Measurements from ENCODE around the gene DUSP28.

The DUSP28 gene

DNA sequence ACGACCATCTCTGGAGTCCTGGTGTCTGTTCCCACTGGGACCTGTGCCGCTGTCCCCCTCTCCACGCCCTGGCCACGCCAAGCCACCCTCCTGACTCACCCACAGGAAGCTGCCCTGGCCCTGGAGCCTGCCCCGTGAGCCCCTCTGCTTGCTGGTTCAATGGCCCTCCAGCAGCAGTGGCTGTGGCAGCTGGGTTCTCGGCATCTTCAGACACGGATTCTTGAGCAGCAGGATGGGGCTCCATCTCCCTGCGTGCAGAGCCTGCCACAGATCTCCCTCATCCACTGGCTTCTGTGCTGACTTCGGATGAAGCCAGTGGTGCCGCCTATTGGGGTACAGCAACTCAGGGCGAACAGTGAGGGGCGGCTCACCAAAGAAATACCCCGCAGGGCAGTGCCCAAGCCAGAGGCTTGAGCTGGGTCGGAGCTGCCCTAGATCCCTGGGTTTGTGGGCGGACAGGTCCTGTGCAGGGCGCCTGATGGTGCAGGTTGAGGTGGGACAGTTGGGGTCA, 40.3 kb downstream of the DUSP28 start:
- no peak for DNase-seq (ENCODE audit: low read depth)

DNA sequence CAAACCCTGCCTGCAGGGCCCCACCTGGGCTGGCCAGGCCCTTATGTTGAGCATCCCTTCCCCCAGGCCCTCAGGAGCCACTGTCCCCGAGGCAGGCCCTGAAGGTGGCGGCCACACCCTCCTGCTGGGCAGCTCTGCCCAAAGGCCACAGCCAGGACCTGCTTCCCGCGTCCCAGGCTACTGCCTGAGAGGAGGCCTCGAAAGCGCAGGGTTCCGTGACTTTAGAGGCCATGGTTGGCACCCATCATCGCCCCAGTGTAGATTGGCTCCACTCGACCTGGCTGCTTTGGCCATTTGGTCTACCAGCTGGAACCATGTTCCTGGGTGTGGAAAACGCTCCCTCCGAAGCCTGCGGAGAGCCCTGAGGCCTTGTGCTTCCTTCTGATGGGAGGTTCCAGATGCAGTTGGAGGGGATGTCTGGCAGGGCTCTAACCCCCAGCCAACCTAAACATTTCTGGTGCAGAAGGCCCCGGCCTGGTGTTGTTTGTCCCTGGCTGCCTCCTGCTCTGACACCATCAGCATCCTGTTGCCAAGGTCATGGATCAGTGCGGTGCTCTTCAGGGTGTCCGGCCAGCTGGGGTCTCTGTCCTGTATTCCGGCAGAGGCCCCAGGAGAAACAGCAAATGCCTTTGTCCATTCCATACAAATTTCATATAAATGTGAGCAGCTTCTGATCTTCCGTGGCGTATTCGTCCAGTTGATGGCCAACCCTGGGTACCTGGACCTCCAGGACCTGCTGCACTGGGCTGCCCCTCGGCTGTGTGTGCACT, 41.1 kb downstream of the DUSP28 start:
- no peak for DNase-seq (ENCODE audit: low read depth)

DNA sequence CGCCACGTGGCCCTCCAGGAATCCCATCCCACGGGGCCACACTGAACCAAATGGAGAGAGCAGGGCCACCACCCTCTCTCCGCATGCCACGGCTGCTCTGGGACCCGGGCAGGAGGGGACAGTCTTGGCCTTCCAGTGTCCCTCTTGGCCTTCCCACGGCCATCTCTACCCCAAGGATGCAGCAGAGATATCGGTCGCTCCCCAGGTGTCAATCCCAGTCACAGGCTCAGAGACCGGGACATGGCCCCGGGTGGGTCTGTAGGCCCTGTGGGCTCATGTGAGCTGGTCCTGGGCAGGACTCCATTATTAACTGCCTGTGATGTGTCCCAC, 41.6 kb downstream of the DUSP28 start:
- no peak for DNase-seq (ENCODE audit: low read depth)

DNA sequence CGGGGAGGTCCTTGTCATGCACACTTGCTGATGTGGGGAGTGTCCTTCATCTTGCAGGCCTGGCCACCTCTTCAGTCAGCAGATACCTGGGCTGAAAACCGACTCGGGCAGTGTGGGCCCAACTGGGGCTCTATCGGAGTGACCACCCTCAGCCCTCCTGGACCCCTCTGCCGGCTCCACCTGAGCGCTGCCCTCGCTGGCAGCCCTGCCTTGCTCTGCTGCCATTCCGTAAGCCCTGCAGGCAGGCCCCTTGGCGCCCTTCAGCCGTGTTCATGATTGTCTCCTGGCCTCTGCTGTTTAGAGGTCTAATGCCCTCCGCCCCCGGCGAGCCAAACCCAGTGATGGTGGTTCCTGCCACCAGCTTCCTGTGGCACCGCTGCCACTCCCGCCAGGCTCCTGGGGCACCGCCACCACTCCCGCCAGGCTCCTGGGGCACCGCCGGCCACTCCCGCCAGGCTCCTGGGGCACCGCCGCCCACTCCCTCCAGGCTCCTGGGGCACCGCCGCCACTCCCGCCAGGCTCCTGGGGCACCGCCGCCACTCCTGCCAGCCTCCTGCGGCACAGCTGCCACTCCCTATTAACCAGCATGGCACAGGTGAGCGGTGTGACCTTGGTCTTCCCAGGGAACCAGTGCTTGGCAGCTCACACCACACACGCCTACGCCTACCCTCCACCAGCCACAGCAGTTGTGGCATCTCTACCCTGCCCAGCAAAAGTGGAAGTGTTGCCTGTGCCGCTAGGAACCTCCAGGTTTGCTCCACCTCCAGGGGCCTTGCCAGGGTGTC, 42.3 kb downstream of the DUSP28 start:
- DNase-seq (ENCODE audit: low read depth), result no peak

DNA sequence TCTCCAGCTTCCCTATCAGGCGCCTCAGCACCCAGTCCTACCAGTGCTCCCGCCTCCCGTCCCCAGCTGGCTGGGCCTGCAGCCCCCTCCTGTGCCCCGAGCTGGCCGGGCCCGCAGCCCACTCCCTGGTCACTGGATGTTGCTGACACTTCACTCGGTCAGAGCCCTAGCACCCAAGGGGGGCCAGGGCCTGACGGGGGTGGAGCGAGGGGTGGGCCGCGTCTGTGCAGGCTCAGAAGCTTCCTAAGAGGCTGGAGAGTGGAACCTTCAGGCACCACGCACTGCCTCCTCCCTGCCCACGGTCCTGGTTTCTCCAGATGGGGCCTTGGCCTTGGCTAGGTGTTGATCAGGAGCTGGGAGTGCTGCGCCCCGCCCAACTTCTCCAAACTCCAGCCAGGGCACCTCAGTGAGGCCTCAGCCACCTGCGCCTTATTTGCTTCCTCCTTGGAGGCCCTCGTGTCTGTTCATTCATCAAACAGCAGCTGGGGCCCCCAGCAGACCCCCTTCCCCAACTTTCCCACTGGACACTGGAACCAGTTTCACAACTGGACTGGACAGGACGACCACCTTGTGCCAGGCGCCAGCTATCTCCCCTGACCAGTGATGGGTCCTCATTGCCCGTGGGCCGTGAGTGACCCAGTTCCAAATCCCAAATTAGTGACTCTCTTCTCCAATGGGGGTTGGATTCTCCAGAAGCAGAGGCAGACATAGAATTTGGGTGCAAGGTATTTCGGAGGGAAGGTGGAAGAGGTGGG, 43.1 kb downstream of the DUSP28 start:
- DNase-seq (ENCODE audit: low read depth), result no peak

DNA sequence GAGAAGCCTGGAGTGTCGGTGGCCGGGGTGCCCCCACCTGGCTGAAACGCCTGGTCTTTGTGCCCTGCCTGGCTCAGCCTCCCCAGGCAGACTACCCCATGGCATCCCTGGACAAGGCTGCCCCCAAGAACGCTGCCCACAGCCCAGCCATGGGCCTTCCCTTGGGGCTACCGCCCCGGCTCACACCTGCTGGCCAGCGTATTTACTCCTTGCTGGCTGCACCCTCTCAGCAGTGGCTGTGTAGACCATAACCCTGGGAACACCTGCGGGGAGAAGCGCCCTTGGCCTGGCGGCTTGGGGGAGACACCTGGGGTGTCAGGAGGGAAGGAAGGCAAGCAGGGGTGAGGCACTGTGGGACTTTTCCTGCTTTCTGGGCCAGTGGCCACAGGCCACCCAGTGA, 43.7 kb downstream of the DUSP28 start:
- no peak for DNase-seq (ENCODE audit: low read depth)

DNA sequence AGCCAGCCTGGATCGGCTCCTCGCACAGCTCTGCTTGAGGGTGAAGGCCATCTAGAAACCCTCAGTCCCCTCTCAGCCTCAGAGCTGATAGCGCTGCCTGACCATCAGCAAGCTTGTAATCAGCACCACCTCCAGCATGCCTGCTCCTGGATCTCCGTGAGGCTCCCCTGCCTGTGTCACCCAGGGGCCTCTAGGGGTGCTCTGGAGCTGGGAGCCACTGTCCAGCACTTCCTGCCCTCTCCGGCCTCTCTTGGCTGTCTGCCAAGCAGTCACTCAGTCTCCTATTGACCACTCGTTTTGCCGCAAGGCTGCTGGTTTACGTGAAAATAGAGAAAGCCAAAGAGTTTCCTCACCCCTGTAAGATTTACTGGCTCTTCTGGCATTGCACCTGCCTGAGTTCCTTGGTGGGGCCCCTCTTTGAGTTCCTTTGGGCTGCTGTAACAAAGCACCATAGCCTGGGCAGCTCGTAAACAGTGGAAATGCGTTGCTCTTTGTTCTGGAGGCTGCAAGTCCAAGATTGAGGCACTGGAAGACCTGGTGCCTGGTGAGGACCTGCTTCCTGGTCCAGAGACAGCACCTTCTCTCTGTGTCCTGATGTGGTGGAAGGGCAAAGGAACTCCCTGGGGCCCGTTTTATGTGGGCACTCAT, 44.3 kb downstream of the DUSP28 start:
- DNase-seq (ENCODE audit: low read depth), result no peak

DNA sequence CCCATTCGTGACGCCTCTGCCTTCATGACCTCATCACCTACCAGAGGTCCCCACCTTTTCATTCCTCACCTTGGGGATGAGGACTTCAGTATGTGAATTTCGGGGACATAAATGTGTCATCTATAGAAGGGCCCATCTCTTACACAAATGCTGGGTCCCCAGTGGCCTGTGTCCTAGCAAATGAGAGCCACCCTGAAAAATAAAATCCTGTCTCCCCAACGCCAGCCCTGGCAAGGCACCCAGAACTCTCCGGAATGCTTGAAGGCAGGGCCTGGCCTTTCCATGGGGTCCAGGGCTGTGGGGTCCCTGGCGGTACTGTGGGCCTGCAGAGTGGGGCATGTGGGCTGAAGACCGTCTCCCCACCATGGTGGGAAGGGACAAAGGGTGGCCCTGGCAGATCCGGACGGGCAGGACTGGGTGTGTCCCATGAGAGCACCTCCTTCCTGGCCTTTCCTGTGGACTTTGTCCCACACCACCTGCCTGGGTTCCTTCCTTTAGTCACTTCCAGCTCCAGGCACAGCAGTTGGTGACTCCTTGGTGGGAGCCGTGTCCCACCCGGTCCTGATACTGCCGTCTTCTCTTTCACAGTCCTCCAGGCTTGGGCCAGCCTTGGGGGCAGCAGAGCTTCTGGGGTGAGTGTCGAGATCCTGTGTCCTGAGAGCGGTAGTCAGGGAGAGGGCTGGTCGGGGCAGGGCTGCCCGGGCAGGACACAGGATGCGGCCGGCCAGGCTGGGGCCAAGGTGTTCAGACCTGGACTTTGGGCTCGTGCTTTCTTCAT, 45.0 kb downstream of the DUSP28 start:
- DNase-seq (ENCODE audit: low read depth), result no peak

DNA sequence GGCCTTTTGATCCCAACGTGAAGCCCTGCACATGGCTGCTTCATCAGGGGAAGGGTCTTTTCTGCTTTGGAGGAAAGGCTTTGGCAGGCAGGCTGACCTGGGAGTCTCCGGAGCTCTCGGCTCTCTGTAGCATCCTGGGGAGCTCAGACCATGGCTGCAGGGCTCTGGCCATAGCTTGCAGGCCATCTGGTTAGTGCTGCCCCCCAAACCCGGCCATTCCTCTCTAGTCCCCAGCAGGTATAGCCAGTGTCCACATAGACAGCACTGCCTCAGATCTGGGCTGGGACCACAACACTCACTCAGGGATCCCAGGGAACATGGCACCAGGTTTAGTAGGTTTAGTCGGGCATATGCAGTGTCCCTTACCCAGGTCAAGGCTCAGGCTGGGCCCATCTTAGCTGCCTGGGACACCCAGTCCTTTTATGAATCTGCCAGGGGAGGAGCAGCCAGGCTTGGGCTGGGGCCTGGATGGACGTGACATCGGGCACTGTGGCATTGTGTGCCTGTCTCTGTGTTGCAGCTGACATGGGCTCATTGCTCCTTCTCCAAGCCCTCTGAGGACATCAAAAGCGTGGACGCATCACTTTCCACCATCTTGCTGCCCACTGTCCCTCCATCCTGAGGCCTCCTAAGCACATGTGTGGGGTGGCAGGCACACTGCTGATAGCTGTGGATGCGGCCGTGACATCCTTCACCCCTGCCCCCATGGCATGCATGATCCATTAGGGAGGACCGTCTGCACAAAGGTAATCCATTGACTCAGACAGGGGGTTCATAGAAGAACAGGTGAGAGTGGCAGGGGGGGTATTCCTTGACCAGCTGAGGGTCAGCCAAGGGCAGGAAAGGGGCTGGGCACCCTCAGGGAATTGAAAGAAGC, 45.9 kb downstream of the DUSP28 start:
- no peak for DNase-seq (ENCODE audit: low read depth)

DNA sequence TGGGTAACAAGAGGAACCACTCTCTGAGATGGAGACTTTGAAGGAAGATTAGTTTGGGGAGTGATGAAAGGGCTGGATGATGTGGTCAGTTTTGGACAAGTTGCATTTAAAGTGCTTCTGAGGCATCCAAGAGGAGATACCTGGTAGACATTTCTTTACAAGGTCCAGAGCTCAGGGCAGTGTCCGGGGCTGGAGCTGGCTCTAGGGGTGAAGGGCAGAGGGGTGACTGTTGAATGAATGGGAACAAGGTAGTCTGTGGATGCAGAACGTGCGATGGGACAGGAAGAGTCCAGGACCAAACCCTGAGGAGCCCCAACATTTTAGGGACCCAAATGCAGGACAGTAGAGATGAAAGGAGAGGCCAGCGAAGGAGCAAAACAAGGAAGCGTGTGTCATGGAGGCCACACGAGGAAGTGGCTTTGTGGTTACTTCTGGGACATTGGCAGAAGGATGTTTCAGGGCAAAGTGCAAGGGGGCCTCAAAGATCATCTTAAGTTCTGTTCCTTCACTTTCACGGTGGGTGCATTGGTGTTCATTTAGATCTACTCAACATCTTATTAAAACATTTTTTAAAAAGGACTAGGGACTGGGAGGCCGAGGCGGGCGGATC, 51.5 kb downstream of the DUSP28 start:
- DNase-seq (ENCODE audit: low read depth), result no peak
